GM18517 (cell line): ENCODE data around the gene SORCS2.

Source experiments
- ATAC-seq: cut with Tn5 transposase; IDR thresholded peaks from one replicate; pipeline ENCODE4 v1.9.1; 2021; ENCODE audit warnings: mild to moderate bottlenecking, moderate library complexity; ENCODE audit not compliant: unreplicated experiment

The SORCS2 gene

DNA sequence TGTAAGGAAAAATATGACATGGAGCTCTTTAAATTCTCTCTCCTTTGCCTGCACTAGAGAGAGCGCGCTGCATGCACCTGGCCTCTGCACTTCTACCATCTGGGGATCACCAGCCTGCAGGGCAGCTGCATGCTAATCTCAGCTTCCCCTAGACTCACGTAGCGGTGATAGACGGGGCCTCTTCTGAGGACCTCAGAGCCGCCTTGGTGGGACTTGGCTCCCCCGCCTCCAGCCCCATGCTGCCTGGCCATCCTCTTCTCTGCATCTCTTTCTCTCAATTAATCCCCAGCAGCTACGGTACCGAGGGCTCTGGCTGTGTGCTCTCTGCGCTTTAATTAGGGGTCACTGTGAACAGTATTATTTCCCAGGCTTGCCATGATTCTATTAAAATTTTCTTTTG lies 295.2 kb downstream of the SORCS2 start:
- no peak for ATAC-seq

DNA sequence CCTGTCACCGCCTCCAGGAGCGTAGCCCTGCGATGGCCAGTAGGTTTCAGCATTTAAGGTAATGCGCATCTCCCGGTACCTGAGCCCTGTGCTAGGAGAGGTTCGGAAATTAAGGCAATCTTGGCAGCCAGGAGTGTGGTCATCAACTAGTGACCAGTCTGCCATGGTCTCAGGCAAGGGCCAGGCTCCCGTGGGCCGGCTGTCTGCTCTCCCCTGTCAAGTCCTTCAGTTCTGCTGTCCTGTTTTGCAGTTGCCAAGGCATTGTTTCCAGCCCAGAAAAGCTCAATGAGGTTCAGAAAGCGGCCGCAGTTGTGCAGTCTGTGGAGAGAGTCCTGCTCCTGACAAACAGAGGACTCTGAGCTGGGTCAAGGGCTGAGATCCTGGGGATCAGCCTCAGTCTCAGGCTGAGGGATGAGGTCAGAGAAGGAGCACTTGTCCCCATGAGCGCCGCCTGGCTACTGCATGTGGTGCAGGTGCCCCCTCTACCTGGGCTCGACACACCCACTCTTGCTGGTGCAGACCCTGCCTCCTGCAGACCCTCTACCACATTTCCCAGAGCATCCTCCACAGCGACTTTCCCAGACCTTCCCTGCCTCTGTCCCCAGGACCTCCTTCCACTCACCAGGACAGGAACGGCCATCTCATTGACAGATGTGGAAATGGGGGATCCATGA lies 295.8 kb downstream of the SORCS2 start:
- ATAC-seq = no peak

DNA sequence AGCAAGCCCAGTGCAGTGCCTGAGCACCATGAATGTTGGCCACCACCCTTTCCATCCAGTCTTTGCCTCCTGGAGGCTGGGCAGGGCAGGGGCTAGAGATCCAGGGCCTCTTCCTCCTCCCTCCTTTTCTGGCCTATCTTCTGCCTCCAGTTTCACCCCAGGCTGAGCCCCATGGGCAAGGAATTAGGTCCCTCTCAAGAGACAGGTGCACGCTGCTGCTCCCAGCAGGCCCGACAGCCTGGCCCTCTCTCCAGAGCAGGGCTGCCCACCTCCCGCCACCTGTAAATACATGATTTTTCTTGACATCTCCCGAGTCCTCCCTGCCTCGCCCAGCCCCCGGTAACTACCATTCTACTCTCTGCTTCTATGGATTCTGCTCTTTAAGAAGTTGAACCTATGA lies 299.6 kb downstream of the SORCS2 start:
- no peak for ATAC-seq

DNA sequence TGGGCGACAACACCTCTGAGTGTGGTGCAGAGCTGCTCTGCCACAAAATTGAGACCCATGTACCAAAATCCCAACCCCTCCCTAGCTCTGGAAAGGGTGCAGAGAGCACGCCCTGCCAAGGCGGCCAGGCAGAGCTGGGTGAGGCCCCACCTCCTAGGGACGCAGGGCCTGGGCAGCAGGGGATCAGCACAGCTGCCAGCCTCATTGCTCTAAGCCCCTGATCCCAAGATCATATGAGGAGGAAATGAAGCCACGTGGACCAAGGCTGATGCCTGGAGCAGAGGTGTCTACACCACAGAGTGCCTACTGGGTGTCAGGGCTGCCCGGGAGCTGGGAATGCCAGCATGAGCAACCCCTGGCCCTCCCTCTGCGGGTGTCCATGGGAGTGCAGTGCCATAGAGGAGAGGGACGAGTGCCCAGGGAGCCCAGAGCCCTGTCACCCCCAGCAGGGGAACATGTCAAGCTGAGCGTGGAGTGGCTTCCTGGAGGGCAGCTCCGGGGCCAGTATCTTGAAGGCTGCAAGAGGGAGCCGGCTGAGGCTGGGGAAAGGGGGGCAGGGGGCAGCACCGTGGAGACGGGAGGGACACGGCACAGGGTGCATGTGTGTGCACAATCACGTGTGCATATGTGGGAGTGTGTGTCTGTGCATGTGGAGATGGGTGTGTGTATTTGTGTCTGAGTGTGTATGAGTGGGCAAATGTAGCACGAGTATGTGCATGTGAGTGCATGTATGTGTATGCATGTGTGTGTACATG lies 306.3 kb downstream of the SORCS2 start:
- ATAC-seq = no peak

DNA sequence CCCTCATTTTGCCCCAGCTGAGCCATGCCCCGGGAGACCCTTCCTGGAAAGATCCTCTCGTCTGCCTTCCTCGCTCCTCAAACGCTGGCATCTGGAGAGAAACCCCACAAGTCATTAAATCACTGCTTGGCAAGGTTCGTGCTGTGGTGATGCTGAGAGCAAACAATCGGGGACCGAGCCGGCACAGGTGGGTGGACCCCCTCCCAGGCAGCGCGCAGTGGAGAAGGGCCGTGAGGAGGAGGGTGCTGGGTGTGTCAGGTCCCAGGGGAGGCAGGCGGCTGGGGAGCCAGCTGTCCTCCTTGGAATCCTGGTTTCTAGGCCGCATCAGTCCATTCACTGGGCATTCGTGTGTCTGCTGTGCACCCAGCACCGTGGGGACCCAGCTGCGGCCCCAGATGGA lies 307.3 kb downstream of the SORCS2 start:
- no peak for ATAC-seq

DNA sequence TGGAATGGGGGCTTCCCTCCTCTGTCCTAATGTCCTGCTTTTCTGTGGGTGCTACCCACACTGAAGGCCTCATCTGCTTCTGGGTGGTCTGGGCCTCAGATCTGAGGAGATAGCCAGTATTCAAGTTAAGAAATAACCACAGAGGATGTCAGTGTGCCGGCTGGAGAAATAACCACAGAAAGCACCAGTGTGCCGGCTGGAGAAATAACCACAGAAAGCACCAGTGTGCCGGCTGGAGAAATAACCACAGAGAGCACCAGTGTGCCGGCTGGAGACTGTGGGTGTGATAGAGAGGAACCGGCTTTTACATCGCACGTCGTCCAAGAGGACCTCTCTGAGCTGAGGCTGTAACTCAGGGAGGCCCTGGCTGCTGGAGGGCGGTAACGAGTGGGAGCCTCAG lies 308.1 kb downstream of the SORCS2 start:
- ATAC-seq = no peak

DNA sequence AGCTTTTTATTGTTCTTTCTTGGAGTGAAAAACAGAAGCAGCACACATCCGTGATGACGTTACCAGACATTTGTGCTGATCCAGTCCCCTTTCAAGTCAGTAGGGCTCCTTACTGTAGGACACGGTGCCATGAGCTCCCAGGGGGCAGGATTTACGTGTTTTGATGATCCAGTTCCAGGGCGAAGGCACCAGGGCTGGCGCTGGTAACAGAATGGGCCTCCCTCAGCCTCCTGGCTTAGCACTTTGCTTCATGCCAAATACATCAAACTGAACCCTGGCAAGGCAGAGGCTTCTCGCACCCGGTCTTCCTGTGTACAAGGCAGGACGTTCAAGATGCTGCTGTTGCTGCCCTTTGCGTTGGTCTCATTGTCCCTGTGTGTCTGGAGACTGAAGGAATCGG lies 309.0 kb downstream of the SORCS2 start:
- no peak for ATAC-seq

DNA sequence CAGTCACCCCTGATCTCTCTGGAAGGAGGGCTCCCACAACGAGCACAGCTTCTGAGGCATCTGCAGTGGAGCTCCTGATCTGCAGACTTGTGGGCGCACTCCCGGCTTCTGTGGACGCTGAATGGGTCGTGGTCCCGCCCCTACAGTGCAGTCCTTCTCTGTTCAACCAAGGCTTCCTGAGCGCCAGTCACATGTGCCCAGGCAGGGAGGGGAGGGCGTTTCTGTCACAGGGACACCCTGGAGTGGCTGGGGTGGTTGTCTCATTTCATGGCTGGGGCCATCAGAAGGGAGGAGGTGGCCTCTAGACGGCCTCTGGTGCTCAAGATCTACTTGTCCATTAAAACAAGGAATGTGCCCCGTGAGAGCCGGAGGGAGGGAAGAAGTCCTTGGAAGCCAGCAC lies 309.5 kb downstream of the SORCS2 start:
- ATAC-seq = no peak

DNA sequence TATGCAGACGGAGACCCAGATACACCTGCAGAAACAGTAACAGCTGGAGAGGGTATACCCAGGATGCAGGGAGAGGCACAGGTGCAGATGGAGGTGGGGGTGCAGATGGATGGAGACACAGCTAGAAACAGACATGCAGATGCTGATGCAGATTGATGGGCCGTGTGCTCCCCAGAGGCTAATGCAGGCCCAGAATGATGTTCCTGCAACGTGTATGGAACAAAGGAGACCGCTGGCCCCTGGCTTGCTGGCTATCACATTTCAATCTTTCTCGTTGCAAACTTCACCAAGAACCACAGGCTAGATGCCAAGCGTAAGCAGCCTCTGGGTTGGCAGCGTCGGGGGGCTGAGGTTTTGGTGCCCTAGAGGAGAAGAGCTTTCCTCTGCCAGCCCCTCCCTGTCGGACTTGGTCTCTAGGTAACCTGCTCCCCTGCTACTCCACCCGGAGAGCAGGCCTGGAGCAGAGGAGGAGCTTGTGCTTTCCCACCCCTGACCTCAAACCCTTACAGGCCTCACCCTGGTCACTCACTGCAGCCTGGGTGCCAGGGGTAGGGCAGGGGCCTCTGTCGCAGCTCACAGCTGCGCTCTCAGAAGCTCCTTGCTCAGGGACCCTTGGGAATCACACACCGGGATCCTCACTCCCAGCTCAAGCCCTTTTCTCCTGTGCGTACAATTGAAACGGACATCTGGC lies 311.4 kb downstream of the SORCS2 start:
- no peak for ATAC-seq

DNA sequence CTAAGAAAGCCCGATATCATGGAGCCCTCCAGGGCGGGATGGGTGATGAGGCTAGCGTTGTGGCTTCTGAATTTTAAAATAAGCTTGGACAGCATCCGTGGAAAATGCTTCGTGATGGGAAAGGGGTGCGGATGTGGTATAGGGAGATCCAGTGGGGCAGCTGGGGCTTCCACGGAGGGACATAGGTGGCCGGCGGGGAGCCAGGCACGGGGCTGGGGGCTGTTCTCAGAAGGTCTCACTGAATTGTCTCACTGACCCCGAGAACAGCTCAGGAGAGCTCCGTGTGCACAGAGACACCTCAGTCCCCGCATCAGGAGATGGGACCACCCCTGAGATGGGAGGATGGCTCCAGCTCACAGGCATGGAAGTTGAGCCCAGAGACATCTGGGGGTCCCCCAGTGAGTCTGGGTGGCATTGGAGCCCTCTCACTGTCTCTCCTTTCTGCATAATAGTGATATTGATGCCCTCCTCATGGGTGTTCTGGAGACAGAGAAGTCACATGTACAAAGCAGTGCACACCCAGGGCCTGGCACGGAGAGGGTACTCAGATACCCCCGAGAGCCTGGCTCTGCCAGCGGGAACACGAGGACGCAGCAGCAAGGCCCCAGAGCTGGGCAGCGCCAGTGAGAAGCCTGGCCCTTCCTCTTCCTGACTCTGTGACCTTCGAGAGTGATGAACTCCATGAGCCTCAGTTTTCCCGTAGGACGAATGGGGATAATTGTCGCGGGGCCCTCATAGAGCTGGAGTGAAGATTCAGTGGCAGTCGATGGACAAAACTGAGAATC lies 313.0 kb downstream of the SORCS2 start:
- no peak for ATAC-seq

DNA sequence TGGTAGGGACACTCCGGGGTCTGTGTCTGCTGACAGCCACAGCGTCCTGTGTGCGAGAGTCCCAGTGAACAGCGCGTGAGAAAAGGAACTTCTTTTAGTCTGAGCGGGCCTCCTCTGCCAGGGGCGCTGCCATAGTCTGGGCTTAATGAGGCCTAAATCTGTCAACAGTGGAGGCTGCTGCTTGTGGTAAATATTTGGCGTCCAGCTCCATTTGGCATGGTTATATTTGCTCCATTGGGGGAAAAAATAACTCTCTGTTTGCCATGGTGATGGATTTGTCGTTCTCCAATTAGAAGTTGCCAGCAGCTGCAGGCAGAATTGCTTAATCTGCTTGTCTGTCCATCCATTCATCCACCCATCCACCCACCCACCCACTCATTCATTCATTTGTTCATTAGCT lies 313.8 kb downstream of the SORCS2 start:
- ATAC-seq = no peak

DNA sequence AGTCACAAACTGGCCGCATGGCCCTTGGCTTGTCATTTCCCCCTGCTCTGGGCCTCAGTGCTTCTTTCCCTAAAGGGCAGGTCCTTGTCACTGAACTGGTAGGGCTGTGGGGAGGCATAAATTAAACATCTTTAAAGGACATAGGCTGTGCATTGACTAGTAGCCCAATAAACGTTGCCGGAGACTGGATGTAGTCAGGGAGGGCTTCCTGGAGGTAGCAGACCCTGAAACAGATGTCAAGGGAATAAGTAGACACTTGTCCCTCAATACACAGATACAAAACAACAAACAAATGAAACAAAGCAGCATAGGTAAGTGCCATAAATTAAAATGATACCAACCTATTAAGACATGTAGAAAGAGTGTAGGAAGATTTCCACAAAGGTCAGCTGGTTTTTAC lies 314.2 kb downstream of the SORCS2 start:
- no peak for ATAC-seq

DNA sequence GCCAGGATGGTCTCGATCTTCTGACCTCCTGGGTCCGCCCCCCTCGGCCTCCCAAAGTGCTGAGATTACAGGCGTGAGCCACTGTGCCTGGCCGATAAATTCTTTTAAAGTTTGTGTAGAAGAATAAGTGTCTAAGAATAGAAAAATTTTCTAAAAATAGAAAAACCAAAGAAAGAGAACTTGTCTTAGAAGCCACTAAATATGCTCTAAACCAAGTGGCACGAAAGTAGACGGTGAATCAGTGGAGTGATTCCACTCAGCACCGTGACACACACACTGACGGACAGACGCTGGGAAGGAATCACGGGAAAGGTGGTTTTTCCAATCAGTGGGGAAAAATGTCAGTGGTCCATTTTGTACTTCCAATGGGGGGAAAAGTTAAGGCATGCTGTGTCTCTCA lies 315.0 kb downstream of the SORCS2 start:
- no peak for ATAC-seq

DNA sequence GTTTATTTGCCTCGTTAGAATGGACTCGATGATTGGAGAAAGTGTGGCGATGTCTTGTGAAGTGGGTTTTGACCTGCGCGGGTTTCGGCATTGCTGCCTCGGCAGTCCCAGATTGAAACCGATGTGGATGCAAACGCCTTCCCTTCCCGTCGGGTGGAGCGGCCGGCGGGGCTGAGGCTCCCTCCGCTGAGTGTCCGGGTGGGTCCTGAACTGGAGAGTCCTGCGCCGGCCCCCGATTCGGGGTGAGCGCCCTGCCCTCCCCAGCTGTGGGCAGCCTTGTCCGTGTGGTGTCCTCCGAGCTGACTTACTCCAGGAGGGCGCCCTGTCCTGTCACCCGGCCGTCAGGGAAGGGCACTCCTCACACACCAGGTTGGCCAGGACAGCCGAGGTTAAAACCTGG lies 317.7 kb downstream of the SORCS2 start:
- ATAC-seq = no peak

DNA sequence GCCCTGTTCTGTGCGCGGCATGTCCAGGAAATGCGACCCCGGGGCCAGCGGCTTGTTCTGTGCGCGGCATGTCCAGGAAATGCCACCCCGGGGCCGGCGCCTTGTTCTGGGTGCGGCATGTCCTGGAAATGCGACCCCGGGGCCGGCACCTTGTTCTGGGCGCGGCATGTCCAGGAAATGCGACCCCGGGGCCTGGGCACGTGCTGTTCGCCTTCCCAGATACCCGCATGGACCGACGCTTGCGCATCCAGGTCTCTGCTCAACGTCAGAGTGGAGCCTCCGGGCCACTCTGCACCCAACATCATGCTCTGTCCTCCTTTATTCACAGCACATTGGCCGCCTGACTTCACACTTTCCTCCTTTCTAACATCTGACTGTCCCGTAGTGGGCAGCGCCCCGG lies 318.2 kb downstream of the SORCS2 start:
- ATAC-seq = no peak

DNA sequence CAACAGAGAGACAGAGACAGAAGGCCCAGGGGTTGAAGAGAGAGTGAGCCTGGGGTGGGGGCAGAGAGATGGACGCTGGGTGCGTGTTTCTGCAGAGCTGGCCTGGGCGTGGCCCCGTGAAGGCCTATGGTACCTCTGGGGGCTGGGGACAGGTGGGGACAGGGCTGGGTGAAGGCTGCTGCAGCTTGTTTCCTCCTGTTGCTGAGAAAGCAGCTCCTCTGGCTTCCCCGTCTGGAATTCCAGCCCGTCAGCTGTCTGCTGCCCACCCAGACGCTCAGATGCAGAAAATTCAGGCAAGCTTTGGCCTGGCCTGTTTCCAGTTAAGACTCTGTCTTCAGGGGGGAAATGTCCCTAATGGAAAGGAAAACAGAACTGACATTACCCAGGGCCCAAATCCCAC lies 319.2 kb downstream of the SORCS2 start:
- no peak for ATAC-seq

DNA sequence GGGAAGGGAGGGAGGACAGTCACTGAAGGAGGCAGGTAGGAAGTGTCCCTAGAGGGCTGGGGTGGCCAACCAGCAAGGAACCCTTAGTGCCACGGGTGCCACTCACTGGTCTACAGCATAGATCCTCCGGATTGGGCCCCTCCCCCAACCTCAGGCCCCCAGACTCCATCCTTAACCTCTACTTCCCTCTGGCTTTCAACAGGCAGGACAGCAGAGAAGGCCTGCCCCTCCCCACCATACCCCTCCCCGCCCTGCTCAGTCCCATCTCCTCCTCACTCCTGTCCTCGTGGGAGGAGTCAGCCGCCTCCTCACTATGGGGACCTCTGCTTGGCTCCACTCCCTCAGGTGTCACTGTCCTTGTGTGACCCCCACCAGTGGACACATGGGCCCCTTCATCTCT lies 320.1 kb downstream of the SORCS2 start:
- no peak for ATAC-seq

DNA sequence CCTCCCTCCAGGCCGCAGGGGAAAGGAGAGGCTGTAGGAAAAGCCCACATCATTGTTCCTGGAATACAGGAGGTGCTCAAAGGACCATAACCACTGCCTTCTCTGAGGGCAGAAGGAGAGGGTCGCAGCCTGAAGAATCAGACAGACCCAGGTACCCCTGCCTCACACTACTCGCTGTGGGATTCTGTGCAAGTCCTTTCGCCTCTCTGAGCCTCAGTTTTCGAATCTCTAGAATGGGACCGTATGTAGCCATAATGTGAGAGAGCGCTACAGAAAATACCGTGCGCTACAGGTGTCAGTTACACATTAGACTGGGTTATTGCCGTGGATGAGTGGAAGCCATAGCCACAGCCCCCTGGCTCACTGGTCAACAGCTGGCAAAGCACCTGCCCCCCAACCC lies 320.6 kb downstream of the SORCS2 start:
- ATAC-seq = no peak

DNA sequence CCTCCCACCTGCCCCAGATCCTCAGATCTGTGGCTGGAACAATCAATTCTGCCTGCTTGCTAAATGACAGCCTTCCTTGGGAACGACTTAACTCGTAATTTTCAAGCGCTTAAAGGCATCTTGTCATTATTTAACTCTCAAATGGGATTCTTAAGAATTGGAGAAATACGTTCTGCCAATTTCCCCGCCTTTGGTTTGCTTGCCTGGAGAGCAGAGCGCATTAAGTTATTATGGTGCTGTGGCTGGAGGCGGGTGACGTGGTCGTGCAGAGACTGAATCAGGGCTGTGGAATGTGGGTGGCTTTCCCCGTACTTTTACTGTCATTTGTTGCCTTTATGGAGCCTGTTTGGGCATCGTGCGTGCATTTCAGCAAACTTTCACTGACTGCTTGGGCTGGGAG lies 321.3 kb downstream of the SORCS2 start:
- ATAC-seq = no peak

DNA sequence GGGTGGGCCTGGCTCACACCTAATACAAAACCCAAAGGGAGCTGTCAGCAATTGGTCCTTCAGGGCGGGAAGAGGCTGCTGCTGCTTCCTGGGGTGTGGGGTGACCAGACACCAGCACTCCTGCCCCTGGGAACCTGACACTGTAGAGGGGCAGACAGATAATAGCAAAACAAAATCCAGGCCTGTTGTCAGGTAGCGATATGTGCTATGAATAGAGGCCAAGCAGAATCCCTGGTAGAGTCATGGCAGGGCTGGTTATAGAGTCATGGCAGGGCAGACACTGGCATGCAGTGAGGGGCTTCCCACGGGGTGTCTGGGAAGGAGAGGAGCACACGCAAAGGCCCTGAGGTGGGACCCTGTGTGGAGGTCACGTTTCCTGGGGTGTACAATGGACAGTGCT lies 321.9 kb downstream of the SORCS2 start:
- no peak for ATAC-seq

DNA sequence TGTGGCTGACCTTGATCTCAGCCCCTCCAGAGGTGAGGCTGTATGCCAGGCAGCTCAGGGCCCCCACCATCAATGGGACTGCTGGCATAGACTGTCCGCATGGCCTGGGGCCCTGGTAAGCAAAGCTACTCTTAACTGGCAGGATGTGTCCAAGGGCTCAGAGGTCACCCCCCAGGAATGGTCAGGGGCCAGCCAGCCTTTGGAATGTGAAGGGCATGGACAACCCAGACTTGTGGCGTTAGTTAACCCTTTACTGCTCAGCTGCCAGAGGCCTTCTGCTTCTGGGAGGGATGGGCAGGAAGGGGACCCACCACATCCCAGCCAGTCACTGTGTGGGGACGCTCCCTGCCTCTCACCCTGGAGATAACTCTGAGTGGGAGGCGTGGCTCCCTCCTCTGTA lies 322.5 kb downstream of the SORCS2 start:
- no peak for ATAC-seq
